K562 (cell line): ENCODE results near the gene ZNF618. TPM values are rescaled to one million over a fixed set of nuclear protein-coding genes. Genes with fewer than 3 reads are reported as not detected.

ENCODE experiments used
- ATAC-seq: fragments of 200-7000 bp; cut with Tn5 transposase; 3 replicates; pipeline ENCODE4 v1.9.1; 2020; ENCODE audit warnings: moderate library complexity
- BruUV-seq: library from RNA; stranded (reverse); fragments of 400-500 nt; replicated peaks from 2 replicates; lab custom pipeline; 2021; lab: Mats Ljungman, UMichigan
- CTCF ChIA-PET: fragments of 300-600 bp; formaldehyde crosslinking; extraction: SDS; loops from one replicate; lab custom pipeline; 2021; ENCODE audit warnings: low intra/inter-chr PET ratio; lab: Yijun Ruan, JAX
- POLR2A ChIA-PET: fragments of 300-600, 350-650 bp; sonication (Branson Sonifier 250); formaldehyde crosslinking; extraction: SDS; loops from one replicate; lab custom pipeline; 2021; ENCODE audit warnings: antibody characterized with exemption, inconsistent platforms; lab: Yijun Ruan, JAX
- DNase-seq, 4 experiments: peaks; one replicate each; pipeline versions ENCODE4 v3.0.0 to v3.0.0-alpha.2; 2011 to 2018; ENCODE audit warnings: low spot score in 3 of 4, mixed read lengths in 3 of 4; ENCODE audit errors: extremely low read depth in 1 of 4
- FAIRE-seq: peaks from 2 replicates; lab custom pipeline; 2011; peaks lifted over from hg19 to GRCh38; lab: Jason Lieb, UNC
- H2AFZ ChIP-seq: 2 replicates; pipeline ENCODE4 v1.6.0; 2011; ENCODE audit warnings: low read depth, low read length, control low read depth, inconsistent platforms
- H3K27ac ChIP-seq: fragments of 200-600 bp; 3 replicates; pipeline ENCODE4 v1.8.0; 2011; ENCODE audit warnings: low read depth, mild to moderate bottlenecking, control low read depth, inconsistent platforms, low read length, moderate library complexity, mixed read lengths; ENCODE audit errors: extremely low read depth
- H3K27me3 ChIP-seq, 2 experiments: fragments of 300-600 bp in 1 of 2; 2 replicates in 1 of 2; 3 replicates in 1 of 2; pipeline versions ENCODE4 v1.6.0 to v1.8.0; 2011; ENCODE audit warnings: inconsistent platforms in 2 of 2, low read length in 2 of 2, mild to moderate bottlenecking in 1 of 2, mixed read lengths in 1 of 2, moderate library complexity in 1 of 2; ENCODE audit not compliant: control insufficient read depth in 2 of 2, insufficient read depth in 2 of 2
- H3K36me3 ChIP-seq: fragments of 300-600 bp; 3 replicates; pipeline ENCODE4 v1.8.0; 2011; ENCODE audit warnings: mild to moderate bottlenecking, low read length, inconsistent platforms; ENCODE audit not compliant: control insufficient read depth, insufficient read depth
- H3K4me1 ChIP-seq, 2 experiments: fragments of 200-600 bp in 1 of 2; replicated peaks in 1 of 2; 2 replicates in 1 of 2; 3 replicates in 1 of 2; pipeline versions ENCODE4 v1.5.1 to v1.8.0; 2011; ENCODE audit warnings: inconsistent platforms in 2 of 2, low read length in 2 of 2, mild to moderate bottlenecking in 1 of 2, mixed read lengths in 1 of 2, moderate library complexity in 1 of 2; ENCODE audit not compliant: control insufficient read depth in 2 of 2, insufficient read depth in 2 of 2
- H3K4me2 ChIP-seq: 2 replicates; pipeline ENCODE4 v1.6.1; 2011; ENCODE audit warnings: low read length, control low read depth, inconsistent platforms, mixed read lengths; ENCODE audit not compliant: insufficient read depth
- H3K4me3 ChIP-seq: fragments of 200-600 bp; sonication (generic), shearing (Covaris generic); 2 replicates; pipeline ENCODE4 v1.5.1; 2016; ENCODE audit warnings: control low read depth, inconsistent platforms
- H3K79me2 ChIP-seq: fragments of 200-600 bp; 3 replicates; pipeline ENCODE4 v1.8.0; 2011; ENCODE audit warnings: low read length, inconsistent platforms; ENCODE audit not compliant: control insufficient read depth, insufficient read depth
- H3K9ac ChIP-seq, 2 experiments: 2 replicates each; pipeline versions ENCODE4 v1.6.0 to v1.6.1; 2011; ENCODE audit warnings: low read depth in 2 of 2, low read length in 2 of 2, control low read depth in 1 of 2, inconsistent platforms in 1 of 2, mild to moderate bottlenecking in 1 of 2, mixed read lengths in 1 of 2; ENCODE audit not compliant: insufficient read depth in 1 of 2
- H3K9me1 ChIP-seq: one replicate; pipeline ENCODE4 v1.6.0; 2011; ENCODE audit warnings: inconsistent platforms, mild to moderate bottlenecking, low read length, moderate library complexity; ENCODE audit not compliant: control insufficient read depth, insufficient read depth
- H3K9me3 ChIP-seq: replicated peaks from 2 replicates; pipeline ENCODE4 v1.5.1; 2011; ENCODE audit warnings: low read depth, low read length, inconsistent platforms; ENCODE audit not compliant: control insufficient read depth, insufficient read depth
- H4K20me1 ChIP-seq: replicated peaks from 2 replicates; pipeline ENCODE4 v1.6.1; 2011; ENCODE audit warnings: low read length, inconsistent platforms, mixed read lengths; ENCODE audit not compliant: control insufficient read depth, insufficient read depth
- ATF1 ChIP-seq, 2 experiments: fragments of 450-650 bp in 1 of 2; IDR thresholded peaks; 2 replicates each; pipeline ENCODE4 v1.6.1; 2016; ENCODE audit warnings: missing compliant biosample characterization in 1 of 2, missing genetic modification characterization in 1 of 2
- CREB5 ChIP-seq: fragments of 250-450 bp; sonication (Bioruptor Pico); IDR thresholded peaks from 2 replicates; pipeline ENCODE4 v1.5.0; 2020; ENCODE audit warnings: mild to moderate bottlenecking
- DDX20 ChIP-seq: fragments of 450-650 bp; IDR thresholded peaks from 2 replicates; pipeline ENCODE4 v1.6.1; 2016; ENCODE audit warnings: missing genetic modification characterization, low read depth, mild to moderate bottlenecking, missing compliant biosample characterization, moderate library complexity
- ETV5 ChIP-seq: sonication (generic); formaldehyde crosslinking; IDR thresholded peaks from 2 replicates; pipeline ENCODE4 v1.4.0; 2020; ENCODE audit warnings: low read depth, mild to moderate bottlenecking, missing genetic modification reagents
- GABPA ChIP-seq: fragments of 200-800 bp; sonication (Bioruptor generic); conservative IDR thresholded peaks from 2 replicates; pipeline ENCODE4 v1.6.1; 2016; ENCODE audit warnings: low read depth, missing genetic modification characterization, missing compliant biosample characterization
- GABPB1 ChIP-seq: sonication (generic); formaldehyde crosslinking; IDR thresholded peaks from 2 replicates; pipeline ENCODE4 v1.8.0; 2022; ENCODE audit warnings: mild to moderate bottlenecking, missing genetic modification reagents
- LCOR ChIP-seq: sonication (generic); formaldehyde crosslinking; IDR thresholded peaks from 2 replicates; pipeline ENCODE4 v1.8.0; 2022; ENCODE audit warnings: mild to moderate bottlenecking, missing genetic modification reagents
- THAP12 ChIP-seq: fragments of 250-450 bp; sonication (Bioruptor Pico); IDR thresholded peaks from 2 replicates; pipeline ENCODE4 v1.9.0; 2021; ENCODE audit warnings: mild to moderate bottlenecking, inconsistent platforms
- ZBTB2 ChIP-seq: fragments of 450-650 bp; IDR thresholded peaks from 2 replicates; pipeline ENCODE4 v1.6.1; 2016; ENCODE audit warnings: antibody characterized with exemption
- ZKSCAN1 ChIP-seq: fragments of 150-350 bp; IDR thresholded peaks from 2 replicates; pipeline ENCODE4 v1.6.1; 2016; ENCODE audit warnings: low read depth, low read length
- ZNF133 ChIP-seq: fragments of 250-450 bp; sonication (Bioruptor Pico); IDR thresholded peaks from 2 replicates; pipeline ENCODE4 v1.4.0; 2020; ENCODE audit warnings: mild to moderate bottlenecking
- ZNF75A ChIP-seq: fragments of 450-650 bp; formaldehyde crosslinking; IDR thresholded peaks from 2 replicates; pipeline ENCODE4 v1.4.0; 2020; ENCODE audit warnings: mild to moderate bottlenecking
- WGBS: fragments of 100-300 bp; shearing (Covaris generic); methylation state at CpG from one replicate; pipeline ENCODE4 v1.1.6; 2016; ENCODE audit warnings: low coverage, mixed read lengths; ENCODE audit not compliant: insufficient coverage; ENCODE audit errors: missing lambda C conversion rate; 5-methylcytosine and 5-hydroxymethylcytosine counted together
- in situ Hi-C: fragments of 300-500 bp; cut with MboI; formaldehyde crosslinking; loops from 4 replicates; pipeline ENCODE4 v1.15.0; 2018; ENCODE audit warnings: inconsistent platforms, mixed read lengths
- intact Hi-C: fragments of 100-400 bp; cut with micrococcal nuclease; formaldehyde crosslinking; loops from 2 replicates; pipeline ENCODE4 v1.14.2; 2022
- polyA plus RNA-seq, 8 experiments: library from polyadenylated mRNA; depleted of rRNA in 4 of 8; stranded (reverse) in 5 of 8; unstranded in 3 of 8; fragments of >200 nt; fragmentation: Nextera tagmentation in 2 of 8; fragmentation: Illumina TruSeq in 1 of 8; extraction: Ambion mirVana in 2 of 8; extraction: Trizol in 1 of 8; gene quantifications; 2 replicates each; pipeline versions ENCODE4 v1.2.1 to v1.2.3, GENCODE V29; 2011 to 2014; ENCODE audit warnings: inconsistent platforms in 1 of 8, missing spikeins in 1 of 8
- total RNA-seq, 7 experiments: library from RNA; depleted of rRNA in 6 of 7; stranded (reverse); fragments of >200 nt in 6 of 7; fragmentation: Illumina TruSeq in 2 of 7; extraction: Trizol in 2 of 7; gene quantifications; 2 replicates each; pipeline versions ENCODE4 v1.2.1 to v1.2.3, GENCODE V29; 2011 to 2021; ENCODE audit warnings: low replicate concordance in 1 of 7
- TF ChIP-seq, protein P1 (sequence below): fragments of 450-650 bp; conservative IDR thresholded peaks from 2 replicates; pipeline ENCODE4 v1.6.1; 2016; ENCODE audit warnings: missing genetic modification characterization, low read depth, mild to moderate bottlenecking, missing compliant biosample characterization, moderate library complexity

ZNF618 gene
- total and polyA plus RNA-seq, 9 of the 15 experiments (the other 6 are each of a cell fraction or from before 2014, with no cell fraction given), result 0.08 to 13.7 (median 3.4) TPM

DNA sequence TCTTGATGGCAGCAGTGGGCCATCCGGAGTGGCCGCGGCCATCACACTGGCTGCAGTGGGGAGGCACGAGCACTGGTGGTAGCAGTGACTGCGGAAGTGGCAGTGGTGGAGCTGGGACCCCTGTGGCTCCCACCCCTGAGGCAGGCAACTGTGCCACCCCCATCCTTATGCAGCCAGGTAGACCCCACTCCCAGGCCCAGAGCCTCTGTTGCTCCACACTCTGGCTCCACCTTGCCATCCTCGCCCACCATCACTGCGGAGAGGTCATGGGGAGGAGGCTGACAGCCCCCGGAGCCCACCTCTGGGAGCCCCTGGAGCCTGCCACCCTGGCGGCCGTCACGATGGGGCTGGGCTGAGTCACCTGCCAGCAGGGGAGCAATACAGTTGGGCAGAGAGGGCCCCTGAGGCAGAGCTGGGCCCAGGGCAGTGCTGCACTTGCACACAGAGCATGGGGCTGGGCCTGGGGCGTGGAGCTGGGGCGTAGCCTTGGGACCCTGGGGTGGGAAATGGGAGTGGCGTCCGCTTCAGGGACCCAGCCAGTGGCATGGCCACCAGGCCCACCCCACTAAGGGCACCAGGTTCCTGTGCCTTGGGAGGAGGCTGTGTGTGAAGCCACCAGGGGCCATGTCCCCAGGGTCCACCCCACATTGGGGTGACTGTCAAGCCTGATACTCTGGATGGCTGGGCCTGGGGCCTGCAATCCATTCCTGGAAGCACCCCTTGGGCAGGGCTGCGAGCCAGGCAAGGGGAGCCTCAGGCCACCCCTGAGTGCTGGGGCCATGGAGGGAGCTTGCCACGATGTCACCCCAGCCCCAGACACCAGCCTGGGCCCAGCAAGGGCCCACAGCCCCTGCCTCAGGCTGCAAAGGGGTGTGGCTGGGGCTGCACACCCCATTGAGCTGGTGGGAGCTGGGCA is 194.3 kb downstream of the ZNF618 start:
- Histone ChIP-seq H3K79me2 (no peaks in the 10 kb centered on the region), H3K9me3 (no peaks in the 10 kb centered on the region), H3K36me3 (no peaks in the 10 kb centered on the region), H3K9me1 (no peaks in the 10 kb centered on the region), H3K4me3 (no peak overlapping the region), H4K20me1 (no peaks in the 10 kb centered on the region), H3K9ac (no peak overlapping the region), H2AFZ (no peak overlapping the region), H3K4me1 (no peaks in the 10 kb centered on the region; a peak in 1 of 5 replicates), H3K4me2 (no peak overlapping the region), H3K27ac (no peak overlapping the region), H3K27me3 (peaks cover 3 to 7% of the 10 kb centered on the region in 2 experiments; a peak in 3 of 5 replicates)
- intact Hi-C loops, result no loop called here
- WGBS, result 0% methylated on average over 17 of the region's 17 CpGs
- ChIA-PET CTCF (no interaction called here), POLR2A (no interaction called here)
- FAIRE-seq (no peak), DNase-seq (no peak), ATAC-seq (no peak)
- in situ Hi-C loops, result no loop called here
- TF ChIP-seq ZKSCAN1 (no peak), ZBTB2 (no peak), GABPB1 (CRISPR knock-in tag) (no peak), ZNF75A (no peak), ATF1 (CRISPR knock-in tag; IDR thresholded peaks at IDR 0.05) (no peak), ATF1 (tag; IDR thresholded peaks at IDR 0.05) (no peak), ETV5 (CRISPR knock-in tag) (no peak), GABPA (no peak), CREB5 (CRISPR knock-in tag) (no peak), THAP12 (CRISPR knock-in tag) (no peak), ZNF133 (CRISPR knock-in tag) (no peak), LCOR (no peak), DDX20 (tag) (no peak)
- TF ChIP-seq, protein P1, sequence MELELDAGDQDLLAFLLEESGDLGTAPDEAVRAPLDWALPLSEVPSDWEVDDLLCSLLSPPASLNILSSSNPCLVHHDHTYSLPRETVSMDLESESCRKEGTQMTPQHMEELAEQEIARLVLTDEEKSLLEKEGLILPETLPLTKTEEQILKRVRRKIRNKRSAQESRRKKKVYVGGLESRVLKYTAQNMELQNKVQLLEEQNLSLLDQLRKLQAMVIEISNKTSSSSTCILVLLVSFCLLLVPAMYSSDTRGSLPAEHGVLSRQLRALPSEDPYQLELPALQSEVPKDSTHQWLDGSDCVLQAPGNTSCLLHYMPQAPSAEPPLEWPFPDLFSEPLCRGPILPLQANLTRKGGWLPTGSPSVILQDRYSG (tag), result no peak
- no TSS peak for BruUV-seq
